ENCODE data around the gene SERPINB1. TPM values are rescaled to one million over a fixed set of nuclear protein-coding genes. Genes with fewer than 3 reads are reported as not detected.

The SERPINB1 gene
- total and polyA plus RNA-seq, 9 donors = 13.5 to 57.0 (median 27.7) TPM

DNA sequence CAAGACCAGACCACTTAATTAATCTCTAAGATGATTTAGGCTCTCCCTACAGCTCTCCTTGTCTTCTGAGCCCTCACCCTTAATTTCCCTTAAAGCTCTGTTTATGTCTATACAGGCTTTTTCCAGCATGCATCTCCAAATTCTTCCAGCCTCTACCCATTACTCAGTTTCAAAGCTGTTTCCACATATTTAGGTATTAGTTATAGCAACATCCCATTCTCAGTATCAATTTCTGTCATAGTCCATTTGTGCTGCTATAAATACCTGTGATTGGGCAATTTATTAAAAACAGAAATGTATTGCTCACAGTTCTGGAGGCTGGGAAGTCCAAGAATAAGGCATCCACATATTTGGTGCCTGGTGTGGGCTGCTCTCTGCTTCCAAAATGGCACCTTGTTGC, 2.3 kb upstream of the SERPINB1 start:
- Histone ChIP-seq H3K27me3 (no peaks in the 10 kb centered on the region), H3K4me1 (ENCODE audit: insufficient read depth) (peaks cover 7% of the 10 kb centered on the region), H3K36me3 (no peaks in the 10 kb centered on the region), H3K4me3 (no peak overlapping the region), H3K27ac (no peak overlapping the region), H3K9me3 (no peaks in the 10 kb centered on the region)
- intact Hi-C loops (cut with DNase I) = loop anchor here in 2 of 4 donors (5.0 to 10.0 kb wide), 2 partner anchors 88 to 211 kb away; no protein-coding TSS in a partner anchor
- TF ChIP-seq EP300 (IDR thresholded peaks at IDR 0.05) = no peak
- no peak for TF ChIP-seq POLR2A (IDR thresholded peaks at IDR 0.05)
- TF ChIP-seq, protein P1, sequence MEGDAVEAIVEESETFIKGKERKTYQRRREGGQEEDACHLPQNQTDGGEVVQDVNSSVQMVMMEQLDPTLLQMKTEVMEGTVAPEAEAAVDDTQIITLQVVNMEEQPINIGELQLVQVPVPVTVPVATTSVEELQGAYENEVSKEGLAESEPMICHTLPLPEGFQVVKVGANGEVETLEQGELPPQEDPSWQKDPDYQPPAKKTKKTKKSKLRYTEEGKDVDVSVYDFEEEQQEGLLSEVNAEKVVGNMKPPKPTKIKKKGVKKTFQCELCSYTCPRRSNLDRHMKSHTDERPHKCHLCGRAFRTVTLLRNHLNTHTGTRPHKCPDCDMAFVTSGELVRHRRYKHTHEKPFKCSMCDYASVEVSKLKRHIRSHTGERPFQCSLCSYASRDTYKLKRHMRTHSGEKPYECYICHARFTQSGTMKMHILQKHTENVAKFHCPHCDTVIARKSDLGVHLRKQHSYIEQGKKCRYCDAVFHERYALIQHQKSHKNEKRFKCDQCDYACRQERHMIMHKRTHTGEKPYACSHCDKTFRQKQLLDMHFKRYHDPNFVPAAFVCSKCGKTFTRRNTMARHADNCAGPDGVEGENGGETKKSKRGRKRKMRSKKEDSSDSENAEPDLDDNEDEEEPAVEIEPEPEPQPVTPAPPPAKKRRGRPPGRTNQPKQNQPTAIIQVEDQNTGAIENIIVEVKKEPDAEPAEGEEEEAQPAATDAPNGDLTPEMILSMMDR (IDR thresholded peaks at IDR 0.05) = no peak
- no peak for DNase-seq

GRCh38 chr6:2843138-2843740, 1.6 kb upstream of the SERPINB1 start:
- DNase-seq = no peak
- 31 to 58% (median 37%) methylated on average over 2 of the region's 2 CpGs for WGBS, 3 donors
- Histone ChIP-seq H3K36me3 (no peaks in the 10 kb centered on the region), H3K9me3 (no peaks in the 10 kb centered on the region), H3K4me1 (ENCODE audit: insufficient read depth) (peaks cover 7% of the 10 kb centered on the region), H3K27ac (no peak overlapping the region), H3K27me3 (no peaks in the 10 kb centered on the region), H3K4me3 (no peak overlapping the region)
- intact Hi-C loops (cut with DNase I) = loop anchor here in 2 of 4 donors (5.0 to 10.0 kb wide), 2 partner anchors 89 to 212 kb away; no protein-coding TSS in a partner anchor
- TF ChIP-seq, protein P1 (IDR thresholded peaks at IDR 0.05) = no peak
- TF ChIP-seq POLR2A (IDR thresholded peaks at IDR 0.05) (no peak), EP300 (IDR thresholded peaks at IDR 0.05) (no peak)

DNA sequence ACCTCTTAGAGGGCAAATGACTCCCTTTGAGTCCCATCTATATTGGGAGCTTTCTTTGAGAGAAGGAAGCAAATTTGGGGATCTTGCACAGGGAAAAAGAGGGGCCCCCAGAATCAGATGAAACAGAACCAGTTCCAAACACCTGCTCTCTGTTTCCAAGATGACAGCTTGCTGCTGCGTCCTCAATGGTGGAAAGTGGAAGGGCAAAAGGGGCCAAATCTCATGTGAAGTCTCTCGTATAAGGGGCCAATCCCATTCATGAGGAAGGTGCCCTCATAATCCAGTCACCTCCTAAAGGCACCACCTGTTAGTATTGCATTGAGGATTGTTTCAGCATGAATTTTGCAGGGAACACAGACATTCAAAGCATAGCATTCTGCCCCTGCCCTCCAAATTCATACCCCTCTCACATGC, 483 bp upstream of the SERPINB1 start:
- WGBS, 3 donors = 79 to 91% (median 84%) methylated on average over 2 of the region's 2 CpGs
- peak overlapping the region; percentile 75 to 89 for H3K27ac ChIP-seq
- no peak for TF ChIP-seq EP300 (IDR thresholded peaks at IDR 0.05)
- TF ChIP-seq, protein P1 (IDR thresholded peaks at IDR 0.05) = no peak
- no peak for TF ChIP-seq POLR2A (IDR thresholded peaks at IDR 0.05)
- intact Hi-C loops (cut with DNase I) = loop anchor here in 2 of 4 donors (5.0 to 10.0 kb wide), 2 partner anchors 90 to 213 kb away; no protein-coding TSS in a partner anchor
- peaks cover 7% of the 10 kb centered on the region for H3K4me1 ChIP-seq (ENCODE audit: insufficient read depth)
- DNase-seq = no peak
- H3K36me3 ChIP-seq = no peaks in the 10 kb centered on the region
- no peaks in the 10 kb centered on the region for H3K9me3 ChIP-seq
- H3K4me3 ChIP-seq = peak overlapping the region; percentile 69
- no peaks in the 10 kb centered on the region for H3K27me3 ChIP-seq

- WGBS, 3 donors = 57 to 84% (median 73%) methylated on average over 3 of the region's 3 CpGs
- H3K27me3 ChIP-seq = no peaks in the 10 kb centered on the region
- H3K4me1 ChIP-seq (ENCODE audit: insufficient read depth) = peaks cover 7% of the 10 kb centered on the region
- peak in 1 of 5 donors; percentile 33 for DNase-seq
- intact Hi-C loops (cut with DNase I) = loop anchor here in 2 of 4 donors (5.0 to 10.0 kb wide), 2 partner anchors 92 to 214 kb away; no protein-coding TSS in a partner anchor
- H3K9me3 ChIP-seq = no peaks in the 10 kb centered on the region
- peak overlapping the region; percentile 69 for H3K4me3 ChIP-seq
- TF ChIP-seq EP300 (IDR thresholded peaks at IDR 0.05) (no peak), POLR2A (IDR thresholded peaks at IDR 0.05) (no peak)
- TF ChIP-seq, protein P1 (IDR thresholded peaks at IDR 0.05) = no peak
- peak overlapping the region; percentile 75 to 89 for H3K27ac ChIP-seq
- H3K36me3 ChIP-seq = no peaks in the 10 kb centered on the region
Measured at GRCh38 chr6:2840749-2841061, 958 bp downstream of the SERPINB1 start.
